Inferior parietal cortex (tissue), 1 donor: ENCODE data around the gene GPR75.
"Not testable (repeated sequence)": the region's sequence is repeated elsewhere in the genome, so short reads cannot be mapped to it uniquely, and the experiment has no call there.

Source experiments
- DNase-seq: peaks from one replicate; pipeline ENCODE4 v3.0.0-alpha.2; 2016; ENCODE audit errors: extremely low spot score

GPR75 gene

GRCh38 chr2:53852532-53852931 lies 7.2 kb downstream of the GPR75 start:
- DNase-seq: no peak

- not testable (repeated sequence) for DNase-seq
These were observed 8.6 kb downstream of the GPR75 start for GRCh38 chr2:53851052-53851757.

- DNase-seq: no peak
These were observed 11.7 kb downstream of the GPR75 start for GRCh38 chr2:53848062-53848461.

- DNase-seq: no peak
These were observed 16.2 kb downstream of the GPR75 start for GRCh38 chr2:53843595-53843994.

GRCh38 chr2:53842891-53843290 lies 16.9 kb downstream of the GPR75 start:
- no peak for DNase-seq

GRCh38 chr2:53841651-53842050 lies 18.1 kb downstream of the GPR75 start:
- DNase-seq: not testable (repeated sequence)

GRCh38 chr2:53840580-53840979 lies 19.2 kb downstream of the GPR75 start:
- no peak for DNase-seq

- DNase-seq: not testable (repeated sequence)
These were observed 29.8 kb downstream of the GPR75 start for GRCh38 chr2:53829980-53830290.

- DNase-seq: no peak
These were observed 30.3 kb downstream of the GPR75 start for GRCh38 chr2:53829273-53829979.

- DNase-seq: no peak
These were observed 31.4 kb downstream of the GPR75 start for GRCh38 chr2:53828331-53828730.

- DNase-seq: no peak
These were observed 32.2 kb downstream of the GPR75 start for GRCh38 chr2:53827398-53828175.

GRCh38 chr2:53826587-53827397 lies 33.0 kb downstream of the GPR75 start:
- DNase-seq: peak; percentile 49

GRCh38 chr2:53826030-53826410 lies 33.7 kb downstream of the GPR75 start:
- DNase-seq: no peak

GRCh38 chr2:53823639-53824038 lies 36.1 kb downstream of the GPR75 start:
- DNase-seq: not testable (repeated sequence)

- DNase-seq: no peak
These were observed 38.0 kb downstream of the GPR75 start for GRCh38 chr2:53821810-53822209.

- no peak for DNase-seq
These were observed 39.1 kb downstream of the GPR75 start for GRCh38 chr2:53820711-53821110.

GRCh38 chr2:53820048-53820447 lies 39.7 kb downstream of the GPR75 start:
- DNase-seq: no peak

GRCh38 chr2:53819634-53820033 lies 40.1 kb downstream of the GPR75 start:
- DNase-seq: no peak

GRCh38 chr2:53818854-53819435 lies 40.8 kb downstream of the GPR75 start:
- no peak for DNase-seq

- no peak for DNase-seq
These were observed 46.6 kb downstream of the GPR75 start for GRCh38 chr2:53813151-53813550.

- DNase-seq: no peak
These were observed 48.2 kb downstream of the GPR75 start for GRCh38 chr2:53811601-53812000.
